Left renal cortex interstitium (tissue), 4 donors: ENCODE data around the gene ZC3H18. TPM values are rescaled to one million over a fixed set of nuclear protein-coding genes. Genes with fewer than 3 reads are reported as not detected.

Experiments used
- DNase-seq, 4 donors: peaks; one replicate each; pipeline ENCODE4 v3.0.0-alpha.2; 2013; ENCODE audit warnings: low read depth in 4 of 4, low spot score in 2 of 4, missing footprints in 1 of 4
- polyA plus RNA-seq, 4 donors: library from polyadenylated mRNA; unstranded; fragments of 120-200 nt; gene quantifications; one replicate each; pipeline ENCODE4 v1.2.1, GENCODE V29; 2013; ENCODE audit not compliant: insufficient read length in 4 of 4

Gene ZC3H18
- polyA plus RNA-seq, 4 donors = 29.3 to 51.0 (median 44.5) TPM

GRCh38 chr16:88548985-88549384 lies 21.2 kb upstream of the ZC3H18 start:
- no peak for DNase-seq

- no peak for DNase-seq
These were observed 20.4 kb upstream of the ZC3H18 start for GRCh38 chr16:88549671-88550245.

- DNase-seq = no peak
These were observed 19.9 kb upstream of the ZC3H18 start for GRCh38 chr16:88550246-88550661.

- no peak for DNase-seq
These were observed 18.0 kb upstream of the ZC3H18 start for GRCh38 chr16:88552166-88552565.

GRCh38 chr16:88552815-88553214 lies 17.4 kb upstream of the ZC3H18 start:
- DNase-seq = no peak

- DNase-seq = no peak
These were observed 16.5 kb upstream of the ZC3H18 start for GRCh38 chr16:88553739-88554138.

- no peak for DNase-seq
These were observed 15.4 kb upstream of the ZC3H18 start for GRCh38 chr16:88554711-88555264.

GRCh38 chr16:88556294-88556988 lies 13.8 kb upstream of the ZC3H18 start:
- DNase-seq = no peak

- DNase-seq = peak in 2 of 4 donors; percentile 60 to 69
These were observed 11.5 kb upstream of the ZC3H18 start for GRCh38 chr16:88558457-88559442.

- peak in 1 of 4 donors; percentile 54 for DNase-seq
These were observed 9.3 kb upstream of the ZC3H18 start for GRCh38 chr16:88560714-88561484.

GRCh38 chr16:88561485-88562359 lies 8.5 kb upstream of the ZC3H18 start:
- no peak for DNase-seq

GRCh38 chr16:88566158-88566557 lies 4.0 kb upstream of the ZC3H18 start:
- no peak for DNase-seq

- DNase-seq = no peak
These were observed 1.2 kb upstream of the ZC3H18 start for GRCh38 chr16:88568710-88569613.

GRCh38 chr16:88569614-88569984 lies 604 bp upstream of the ZC3H18 start:
- DNase-seq = no peak

- no peak for DNase-seq
These were observed 489 bp downstream of the ZC3H18 start for GRCh38 chr16:88570691-88571092.

- no peak for DNase-seq
These were observed 5.0 kb downstream of the ZC3H18 start for GRCh38 chr16:88575251-88575650.

GRCh38 chr16:88576307-88576706 lies 6.1 kb downstream of the ZC3H18 start:
- no peak for DNase-seq

- DNase-seq = no peak
These were observed 7.0 kb downstream of the ZC3H18 start for GRCh38 chr16:88577166-88577565.
